Psoas muscle (tissue), 8 donors: ENCODE measurements around the gene KHDRBS2. TPM values are rescaled to one million over a fixed set of nuclear protein-coding genes. Genes with fewer than 3 reads are reported as not detected.
A peak's percentile ranks its signal among the peaks of the same experiment; 100 is the strongest.

Source experiments
- ATAC-seq, 4 donors: fragments of 200-7000 bp; cut with Tn5 transposase; one replicate each; pipeline ENCODE4 v1.9.1; 2020; ENCODE audit warnings: moderate library complexity in 3 of 4, mild to moderate bottlenecking in 2 of 4
- DNase-seq, 2 donors: peaks; one replicate each; pipeline ENCODE4 v3.0.0-alpha.2; 2020
- H3K27ac ChIP-seq: fragments of 200-600 bp; one replicate; pipeline ENCODE4 v1.8.0; 2022
- H3K27me3 ChIP-seq, 3 donors: fragments of 200-600 bp in 1 of 3; one replicate each; pipeline versions ENCODE4 v1.6.1 to v1.8.0; 2013 to 2022; ENCODE audit warnings: low read length in 2 of 3, mild to moderate bottlenecking in 2 of 3, moderate library complexity in 1 of 3; ENCODE audit not compliant: insufficient read depth in 3 of 3
- H3K36me3 ChIP-seq, 2 donors: fragments of 200-600 bp in 1 of 2; one replicate each; pipeline versions ENCODE4 v1.6.1 to v1.8.0; 2013 to 2022; ENCODE audit warnings: low read depth in 1 of 2, mild to moderate bottlenecking in 1 of 2, moderate library complexity in 1 of 2; ENCODE audit not compliant: insufficient read depth in 1 of 2
- H3K4me1 ChIP-seq: fragments of 200-600 bp; one replicate; pipeline ENCODE4 v1.8.0; 2022
- H3K4me3 ChIP-seq: fragments of 200-600 bp; one replicate; pipeline ENCODE4 v1.8.0; 2022; ENCODE audit warnings: mild to moderate bottlenecking
- H3K9me3 ChIP-seq: fragments of 200-600 bp; one replicate; pipeline ENCODE4 v1.8.0; 2022
- WGBS, 3 donors: extraction: QIAGEN DNeasy Blood & Tissue Kit; methylation state at CpG; one replicate each; pipeline versions ENCODE4 v1.1.6 to v1.1.7; 2013; 5-methylcytosine and 5-hydroxymethylcytosine counted together
- intact Hi-C, 2 donors: fragments of 100-400 bp; cut with DNase I; formaldehyde crosslinking; loops; one replicate each; pipeline versions ENCODE4 v1.11.0 to v1.14.2; 2022
- polyA plus RNA-seq, 3 donors: library from polyadenylated mRNA; stranded (reverse); fragments of 200-250 nt; gene quantifications; one replicate each; pipeline ENCODE4 v1.2.3, GENCODE V29; 2013
- total RNA-seq, 4 donors: library from RNA; stranded (reverse); fragmentation: NEBNext Ultra II Directional in 2 of 4; extraction: Animal tissue kit (Norgen Biotek cat#: 25700) in 2 of 4; gene quantifications; one replicate each; pipeline versions ENCODE4 v1.2.1 to v1.2.4, GENCODE V29; 2021 to 2023
- TF ChIP-seq, protein P1 (sequence below): fragments of 200-600 bp; IDR thresholded peaks from one replicate; pipeline ENCODE4 v1.8.0; 2022; ENCODE audit warnings: antibody characterized with exemption
- donor health status: healthy with polysubstance abuse.
- donor health status: DM: no; HTN: no; CAD: no; lungs with moderate emphysema.
- donor health status: Bipolar disorder and iron deficiency.
- donor health status: healthy.
- donor health status: DM: yes; HTN: yes; CAD: no.
- donor health status: DM: no; HTN: no; CAD: no.
- donor health status: DM: no; HTN: no; CAD: no.
- donor health status: DM: yes; HTN: yes; CAD: no.

KHDRBS2 gene
- total and polyA plus RNA-seq, 7 donors = 0.04 to 0.15 (median 0.06) TPM; not detected in 3

DNA sequence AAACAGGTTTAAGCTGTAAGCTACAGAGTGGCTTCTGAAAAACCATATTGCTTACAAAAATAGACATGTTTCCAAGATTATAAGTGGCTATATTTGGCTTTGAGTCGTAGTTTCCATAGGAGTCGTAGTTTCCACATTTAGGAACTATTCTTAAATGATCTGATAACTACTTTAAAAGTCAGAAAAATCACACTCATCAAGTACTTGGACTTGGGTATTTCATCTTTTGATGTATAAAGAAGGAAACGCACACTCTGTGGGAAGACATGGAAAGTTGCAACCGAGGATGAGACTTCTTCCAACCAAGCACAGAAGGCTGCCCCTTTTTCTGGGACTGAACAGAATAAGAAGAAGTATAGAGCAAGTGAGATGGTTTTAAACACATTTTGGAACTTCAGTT is 118.3 kb downstream of the KHDRBS2 start:
- Histone ChIP-seq H3K9me3 (no peaks in the 10 kb centered on the region), H3K36me3 (no peaks in the 10 kb centered on the region), H3K4me3 (no peak overlapping the region), H3K27ac (no peak overlapping the region), H3K4me1 (no peaks in the 10 kb centered on the region), H3K27me3 (no peaks in the 10 kb centered on the region)
- intact Hi-C loops = no loop called here
- DNase-seq (no peak), ATAC-seq (no peak)
- TF ChIP-seq, protein P1, sequence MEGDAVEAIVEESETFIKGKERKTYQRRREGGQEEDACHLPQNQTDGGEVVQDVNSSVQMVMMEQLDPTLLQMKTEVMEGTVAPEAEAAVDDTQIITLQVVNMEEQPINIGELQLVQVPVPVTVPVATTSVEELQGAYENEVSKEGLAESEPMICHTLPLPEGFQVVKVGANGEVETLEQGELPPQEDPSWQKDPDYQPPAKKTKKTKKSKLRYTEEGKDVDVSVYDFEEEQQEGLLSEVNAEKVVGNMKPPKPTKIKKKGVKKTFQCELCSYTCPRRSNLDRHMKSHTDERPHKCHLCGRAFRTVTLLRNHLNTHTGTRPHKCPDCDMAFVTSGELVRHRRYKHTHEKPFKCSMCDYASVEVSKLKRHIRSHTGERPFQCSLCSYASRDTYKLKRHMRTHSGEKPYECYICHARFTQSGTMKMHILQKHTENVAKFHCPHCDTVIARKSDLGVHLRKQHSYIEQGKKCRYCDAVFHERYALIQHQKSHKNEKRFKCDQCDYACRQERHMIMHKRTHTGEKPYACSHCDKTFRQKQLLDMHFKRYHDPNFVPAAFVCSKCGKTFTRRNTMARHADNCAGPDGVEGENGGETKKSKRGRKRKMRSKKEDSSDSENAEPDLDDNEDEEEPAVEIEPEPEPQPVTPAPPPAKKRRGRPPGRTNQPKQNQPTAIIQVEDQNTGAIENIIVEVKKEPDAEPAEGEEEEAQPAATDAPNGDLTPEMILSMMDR = no peak
- WGBS, 3 donors = 69 to 76% (median 74%) methylated on average over 4 of the region's 4 CpGs

DNA sequence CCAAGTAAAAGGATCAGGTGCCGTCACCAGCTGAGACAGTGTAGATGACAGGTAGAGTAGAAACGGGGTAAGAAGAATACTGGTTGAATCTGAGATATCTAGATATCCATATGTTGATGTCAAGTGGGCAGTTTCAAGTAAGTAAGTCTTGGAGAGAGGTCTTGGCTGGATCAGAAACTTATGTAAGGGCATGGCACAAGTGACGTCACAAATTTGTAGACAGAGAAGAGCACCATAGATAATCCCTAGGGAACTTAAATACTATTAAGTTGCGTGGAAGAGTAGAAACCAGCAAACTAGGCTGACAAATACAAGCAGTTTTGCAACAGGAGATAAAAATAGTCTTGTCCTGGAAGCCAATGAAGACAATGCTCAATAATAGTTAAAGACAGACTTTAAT is 123.2 kb downstream of the KHDRBS2 start:
- whole genome bisulfite sequencing, 3 donors = 79 to 93% (median 88%) methylated on average over 4 of the region's 4 CpGs
- TF ChIP-seq, protein P1 = no peak
- intact Hi-C loops = no loop called here

DNA sequence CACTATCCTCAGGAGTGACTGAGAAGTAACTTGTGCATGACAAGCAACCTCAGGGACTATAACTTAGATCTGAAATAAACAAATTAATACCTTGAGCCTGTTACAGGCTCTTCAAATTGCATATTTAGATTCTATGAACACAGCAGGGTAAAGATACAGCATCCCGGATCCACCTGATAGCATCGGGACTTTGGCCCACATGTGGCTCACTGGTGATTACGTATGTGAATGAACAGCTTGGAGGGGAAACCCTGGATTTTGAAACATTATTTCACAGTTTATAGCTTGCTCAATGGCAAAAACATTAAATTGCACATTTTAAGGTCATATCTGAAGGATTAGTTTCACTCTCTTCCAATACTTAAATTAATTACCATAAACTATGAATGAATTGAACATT is 133.2 kb downstream of the KHDRBS2 start:
- TF ChIP-seq, protein P1 = no peak
- WGBS, 3 donors = 82 to 92% (median 87%) methylated on average over 3 of the region's 3 CpGs

More for the DNA sequence above, 123.2 kb downstream of the KHDRBS2 start:
- Histone ChIP-seq H3K36me3 (no peaks in the 10 kb centered on the region), H3K27ac (no peak overlapping the region), H3K4me1 (no peaks in the 10 kb centered on the region), H3K27me3 (no peaks in the 10 kb centered on the region), H3K9me3 (no peaks in the 10 kb centered on the region), H3K4me3 (no peak overlapping the region)
- DNase-seq (no peak), ATAC-seq (no peak)

DNA sequence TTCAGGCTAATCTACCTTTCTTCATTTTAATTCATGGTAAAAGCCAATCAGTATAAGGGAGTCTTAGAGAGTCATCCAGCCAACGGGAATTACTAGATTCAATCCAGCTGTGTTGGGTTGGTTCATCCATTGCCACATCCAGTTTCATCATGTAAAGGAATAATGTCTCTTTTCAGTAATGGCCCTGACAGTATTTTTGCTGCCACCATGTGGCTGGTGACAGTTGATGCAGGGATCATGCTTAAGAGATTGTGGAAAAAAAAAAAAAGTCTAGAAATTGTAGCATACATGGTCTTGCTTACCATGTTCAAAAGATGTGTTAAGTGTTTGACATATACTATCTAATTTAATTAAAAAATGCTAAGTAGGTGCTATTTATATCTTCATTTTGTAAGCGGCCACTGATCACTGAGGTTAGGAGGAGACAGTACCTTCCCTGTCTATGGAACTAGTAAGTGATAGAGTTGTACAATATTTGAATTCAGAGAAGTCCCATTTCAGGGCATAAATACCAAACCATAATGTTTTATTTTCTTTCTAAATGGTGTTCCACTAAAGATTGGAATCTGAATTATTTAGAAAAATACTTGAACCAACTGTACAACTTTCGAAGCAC is 135.9 kb downstream of the KHDRBS2 start:
- H3K27ac ChIP-seq = no peak overlapping the region
- peak in 1 of 4 donors; percentile 13 for ATAC-seq
- no peak overlapping the region for H3K4me3 ChIP-seq
- no peak for DNase-seq
- WGBS, 3 donors = 53 to 59% (median 56%) methylated on average over 3 of the region's 3 CpGs
- intact Hi-C loops = loop anchor here in 1 of 2 donors (10.0 kb wide), 1 partner anchor 345 kb away; no protein-coding TSS in a partner anchor
- no peaks in the 10 kb centered on the region for H3K36me3 ChIP-seq
- no peaks in the 10 kb centered on the region for H3K27me3 ChIP-seq
- no peaks in the 10 kb centered on the region for H3K4me1 ChIP-seq
- TF ChIP-seq, protein P1 = peak; percentile 46
- no peaks in the 10 kb centered on the region for H3K9me3 ChIP-seq

More for the DNA sequence above, 133.2 kb downstream of the KHDRBS2 start:
- Histone ChIP-seq H3K9me3 (no peaks in the 10 kb centered on the region), H3K4me3 (no peak overlapping the region), H3K27me3 (no peaks in the 10 kb centered on the region), H3K27ac (no peak overlapping the region), H3K4me1 (no peaks in the 10 kb centered on the region), H3K36me3 (no peaks in the 10 kb centered on the region)
- intact Hi-C loops = loop anchor here in 1 of 2 donors (10.0 kb wide), 1 partner anchor 348 kb away; no protein-coding TSS in a partner anchor
- ATAC-seq (no peak), DNase-seq (no peak)
